SK-N-SH (cell line): Measurements from ENCODE around the gene CCDC40. TPM values are rescaled to one million over a fixed set of nuclear protein-coding genes. Genes with fewer than 3 reads are reported as not detected.

Experiments
- CTCF ChIA-PET: fragments of 300-600, 350-600 bp; formaldehyde crosslinking; extraction: SDS; loops from one replicate; lab custom pipeline; 2021; lab: Yijun Ruan, JAX
- POLR2A ChIA-PET: fragments of 350-600 bp; sonication (Branson Sonifier 250); formaldehyde crosslinking; extraction: SDS; loops from one replicate; lab custom pipeline; 2020; ENCODE audit warnings: antibody characterized with exemption, inconsistent platforms; lab: Yijun Ruan, JAX
- DNase-seq: peaks from one replicate; pipeline ENCODE4 v3.0.0; 2012
- H2AFZ ChIP-seq: fragments of 200-600 bp; sonication (generic); 2 replicates; pipeline ENCODE4 v1.8.1; 2016; ENCODE audit warnings: antibody characterized with exemption, mild to moderate bottlenecking, low read depth
- H3F3A ChIP-seq: fragments of 200-600 bp; sonication (generic); replicated peaks from 2 replicates; pipeline ENCODE3; 2016; ENCODE audit warnings: antibody characterized with exemption, mild to moderate bottlenecking; ENCODE audit not compliant: insufficient read depth
- H3K27ac ChIP-seq, 2 experiments: fragments of 200-500 bp in 1 of 2; fragments of 200-600 bp in 1 of 2; sonication (Bioruptor generic) in 1 of 2; sonication (generic), shearing (Covaris generic) in 1 of 2; 2 replicates each; pipeline versions ENCODE4 v1.5.1 to v1.6.1; 2014 to 2016; ENCODE audit warnings: low read depth in 2 of 2, inconsistent platforms in 1 of 2, low read length in 1 of 2, mild to moderate bottlenecking in 1 of 2, mixed read lengths in 1 of 2
- H3K27me3 ChIP-seq: fragments of 200-600 bp; sonication (generic), shearing (Covaris generic); 2 replicates; pipeline ENCODE4 v1.6.1; 2016; ENCODE audit warnings: mixed run types; ENCODE audit not compliant: insufficient read depth
- H3K36me3 ChIP-seq, 2 experiments: fragments of 200-500 bp in 1 of 2; fragments of 200-600 bp in 1 of 2; sonication (Bioruptor generic) in 1 of 2; sonication (generic) in 1 of 2; replicated peaks in 1 of 2; 2 replicates each; pipeline versions ENCODE3 to v1.5.1; 2014 to 2016; ENCODE audit warnings: low read length in 1 of 2, mild to moderate bottlenecking in 1 of 2; ENCODE audit not compliant: insufficient read depth in 2 of 2, control insufficient read depth in 1 of 2
- H3K4me1 ChIP-seq, 2 experiments: fragments of 200-500 bp in 1 of 2; fragments of 200-600 bp in 1 of 2; sonication (Bioruptor generic) in 1 of 2; sonication (generic), shearing (Covaris generic) in 1 of 2; 2 replicates each; pipeline versions ENCODE4 v1.5.1 to v1.6.1; 2014 to 2016; ENCODE audit warnings: low read depth in 1 of 2, low read length in 1 of 2, mixed run types in 1 of 2; ENCODE audit not compliant: insufficient read depth in 2 of 2, control insufficient read depth in 1 of 2
- H3K4me2 ChIP-seq: fragments of 200-600 bp; sonication (generic), shearing (Covaris generic); 2 replicates; pipeline ENCODE4 v1.6.1; 2017; ENCODE audit warnings: mixed run types
- H3K4me3 ChIP-seq, 2 experiments: fragments of 200-500 bp in 1 of 2; fragments of 200-600 bp in 1 of 2; sonication (Bioruptor generic) in 1 of 2; sonication (generic), shearing (Covaris generic) in 1 of 2; 2 replicates each; pipeline versions ENCODE4 v1.5.1 to v1.8.1; 2014 to 2016; ENCODE audit warnings: low read depth in 2 of 2, inconsistent platforms in 1 of 2, low read length in 1 of 2, mild to moderate bottlenecking in 1 of 2, mixed read lengths in 1 of 2, moderate library complexity in 1 of 2
- H3K79me2 ChIP-seq: fragments of 200-600 bp; sonication (generic); 2 replicates; pipeline ENCODE4 v1.8.1; 2017; ENCODE audit warnings: mild to moderate bottlenecking; ENCODE audit not compliant: insufficient read depth
- H3K9ac ChIP-seq: fragments of 200-600 bp; sonication (generic); 2 replicates; pipeline ENCODE4 v1.6.1; 2017; ENCODE audit warnings: mixed run types
- H3K9me2 ChIP-seq: fragments of 200-600 bp; sonication (generic); 2 replicates; pipeline ENCODE4 v1.6.1; 2017; ENCODE audit warnings: mixed run types
- H3K9me3 ChIP-seq: fragments of 200-600 bp; sonication (generic); 2 replicates; pipeline ENCODE4 v1.6.1; 2017; ENCODE audit warnings: mixed run types, mild to moderate bottlenecking, moderate library complexity
- H4K20me1 ChIP-seq: fragments of 200-600 bp; sonication (generic); 2 replicates; pipeline ENCODE4 v1.6.1; 2017; ENCODE audit warnings: mild to moderate bottlenecking, mixed run types; ENCODE audit not compliant: insufficient read depth
- CHD2 ChIP-seq: fragments of 150-350 bp; IDR thresholded peaks from 2 replicates; pipeline ENCODE4 v1.6.1; 2018; ENCODE audit warnings: low read length; ENCODE audit not compliant: partially characterized antibody
- EZH2phosphoT487 ChIP-seq: fragments of 200-600 bp; sonication (generic); IDR thresholded peaks from 2 replicates; pipeline ENCODE4 v1.6.1; 2017; ENCODE audit warnings: low read depth, mixed run types, mild to moderate bottlenecking, antibody characterized with exemption, moderate library complexity, borderline replicate concordance
- FOSL2 ChIP-seq: IDR thresholded peaks from 2 replicates; pipeline ENCODE4 v1.4.0; 2012; ENCODE audit warnings: low read depth, mild to moderate bottlenecking, moderate library complexity, borderline replicate concordance
- GABPA ChIP-seq: IDR thresholded peaks from 2 replicates; pipeline ENCODE4 v1.4.0; 2012; ENCODE audit warnings: low read depth, mild to moderate bottlenecking
- GATA2 ChIP-seq: sonication (generic); formaldehyde crosslinking; IDR thresholded peaks from 2 replicates; pipeline ENCODE4 v1.5.0; 2020; ENCODE audit warnings: mild to moderate bottlenecking, missing genetic modification reagents
- MAX ChIP-seq: IDR thresholded peaks from 2 replicates; pipeline ENCODE4 v1.4.0; 2012; ENCODE audit warnings: low read depth
- MXI1 ChIP-seq: IDR thresholded peaks from 2 replicates; pipeline ENCODE4 v1.6.1; 2012; ENCODE audit warnings: mild to moderate bottlenecking, low read depth, low read length, improper control_type of control experiment
- NFIC ChIP-seq: IDR thresholded peaks from 2 replicates; pipeline ENCODE4 v1.4.0; 2012; ENCODE audit warnings: borderline replicate concordance
- NRF1 ChIP-seq: IDR thresholded peaks from 2 replicates; pipeline ENCODE4 v1.6.1; 2012; ENCODE audit warnings: low read depth, mild to moderate bottlenecking, low read length
- PBX3 ChIP-seq: IDR thresholded peaks from 2 replicates; pipeline ENCODE4; 2012
- POLR2AphosphoS5 ChIP-seq: IDR thresholded peaks from 2 replicates; pipeline ENCODE4 v1.6.1; 2012; ENCODE audit warnings: low read depth, low read length
- RAD21 ChIP-seq: IDR thresholded peaks from 2 replicates; pipeline ENCODE4 v1.6.1; 2012; ENCODE audit warnings: mild to moderate bottlenecking, low read length
- RFX5 ChIP-seq: IDR thresholded peaks from 2 replicates; pipeline ENCODE4 v1.6.1; 2012; ENCODE audit warnings: mild to moderate bottlenecking, improper control_type of control experiment, low read length
- RXRA ChIP-seq: IDR thresholded peaks from 2 replicates; pipeline ENCODE4 v1.4.0; 2012; ENCODE audit warnings: low read depth, mild to moderate bottlenecking, borderline replicate concordance
- SIN3A ChIP-seq: IDR thresholded peaks from 2 replicates; pipeline ENCODE4 v1.6.1; 2012; ENCODE audit warnings: low read depth, mild to moderate bottlenecking, low read length, moderate library complexity, borderline replicate concordance
- TEAD4 ChIP-seq: IDR thresholded peaks from 2 replicates; pipeline ENCODE4 v1.4.0; 2012; ENCODE audit warnings: mild to moderate bottlenecking, borderline replicate concordance; ENCODE audit not compliant: insufficient read depth
- USF2 ChIP-seq: fragments of 150-350 bp; IDR thresholded peaks from 2 replicates; pipeline ENCODE4 v1.6.1; 2017; ENCODE audit warnings: antibody characterized with exemption, low read length, low read depth, borderline replicate concordance
- YY1 ChIP-seq: IDR thresholded peaks from 2 replicates; pipeline ENCODE4 v1.4.0; 2012; ENCODE audit warnings: low read depth, mild to moderate bottlenecking
- WGBS: methylation state at CpG from one replicate; pipeline ENCODE4 v1.1.6; 2017; ENCODE audit warnings: low lambda C conversion rate; 5-methylcytosine and 5-hydroxymethylcytosine counted together
- polyA plus RNA-seq, 3 experiments: library from polyadenylated mRNA; depleted of rRNA; stranded (reverse); fragments of >200 nt; gene quantifications; 2 replicates each; pipeline ENCODE4 v1.2.3, GENCODE V29; 2012
- TF ChIP-seq, protein P1 (sequence below): fragments of 150-350 bp; IDR thresholded peaks from 2 replicates; pipeline ENCODE4 v1.6.1; 2016; ENCODE audit warnings: mild to moderate bottlenecking, low read depth, low read length

CCDC40 gene
- polyA plus RNA-seq, 1 of the 3 experiments (the other 2 are of a cell fraction): 17.3 TPM

DNA sequence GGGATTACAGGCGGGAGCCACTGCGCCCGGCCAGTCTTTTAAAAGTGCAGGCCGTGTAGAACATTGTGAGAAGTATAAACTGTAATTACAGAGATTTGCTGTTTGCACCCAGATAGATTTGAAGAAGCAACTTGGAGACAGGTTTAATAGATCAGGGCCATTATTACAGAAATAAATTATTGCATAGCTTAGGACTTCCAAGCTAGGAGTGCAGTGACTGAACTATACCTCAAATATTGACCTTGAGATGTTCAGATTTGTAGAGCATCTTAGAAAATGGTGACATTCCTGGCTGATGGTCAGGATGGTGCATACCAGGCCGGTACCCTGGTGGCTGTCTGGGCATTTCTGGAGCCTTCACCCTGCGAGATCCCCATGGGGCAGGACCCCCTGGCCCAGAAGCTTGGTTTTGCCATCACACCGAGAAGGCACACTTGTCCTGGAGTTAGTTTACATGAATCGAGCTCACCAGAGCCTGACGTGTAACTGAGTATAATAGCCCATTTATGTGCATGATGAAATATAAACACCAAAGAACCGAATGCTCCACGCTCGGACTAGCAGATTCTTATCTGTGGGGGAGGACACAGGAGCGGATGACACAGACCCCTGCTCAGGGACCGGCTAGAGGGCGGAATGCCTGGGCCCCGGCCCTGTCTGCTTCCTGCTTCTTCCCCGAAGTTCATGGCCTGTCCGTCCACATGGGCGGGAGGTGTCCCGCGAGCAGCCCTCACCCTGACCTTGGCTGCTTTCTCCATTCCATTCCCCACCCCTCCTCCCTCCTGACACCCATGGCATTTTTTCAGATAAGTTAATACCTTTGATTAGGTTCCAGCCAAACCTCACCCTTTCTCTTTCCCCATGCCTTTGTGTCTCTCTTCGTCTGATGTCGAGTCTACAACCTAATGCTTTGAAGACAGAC, 32.1 kb downstream of the CCDC40 start:
- no peaks in the 10 kb centered on the region for H4K20me1 ChIP-seq
- 79% methylated on average over 23 of the region's 23 CpGs for WGBS
- H2AFZ ChIP-seq: no peak overlapping the region
- no peaks in the 10 kb centered on the region for H3K9me3 ChIP-seq
- H3K9ac ChIP-seq: no peak overlapping the region
- peaks cover 0 to 4% of the 10 kb centered on the region in 2 experiments for H3K36me3 ChIP-seq
- no peaks in the 10 kb centered on the region for H3K79me2 ChIP-seq
- peak; percentile 68 for DNase-seq
- TF ChIP-seq MXI1 (no peak), RAD21 (no peak), POLR2AphosphoS5 (no peak), FOSL2 (no peak), YY1 (no peak), CHD2 (no peak), PBX3 (no peak), RFX5 (no peak), EZH2phosphoT487 (no peak), GATA2 (CRISPR knock-in tag) (no peak), SIN3A (no peak), RXRA (no peak), MAX (no peak), NRF1 (no peak), NFIC (no peak), GABPA (no peak), TEAD4 (no peak), USF2 (no peak)
- TF ChIP-seq, protein P1, sequence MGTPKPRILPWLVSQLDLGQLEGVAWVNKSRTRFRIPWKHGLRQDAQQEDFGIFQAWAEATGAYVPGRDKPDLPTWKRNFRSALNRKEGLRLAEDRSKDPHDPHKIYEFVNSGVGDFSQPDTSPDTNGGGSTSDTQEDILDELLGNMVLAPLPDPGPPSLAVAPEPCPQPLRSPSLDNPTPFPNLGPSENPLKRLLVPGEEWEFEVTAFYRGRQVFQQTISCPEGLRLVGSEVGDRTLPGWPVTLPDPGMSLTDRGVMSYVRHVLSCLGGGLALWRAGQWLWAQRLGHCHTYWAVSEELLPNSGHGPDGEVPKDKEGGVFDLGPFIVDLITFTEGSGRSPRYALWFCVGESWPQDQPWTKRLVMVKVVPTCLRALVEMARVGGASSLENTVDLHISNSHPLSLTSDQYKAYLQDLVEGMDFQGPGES: no peak
- no peaks in the 10 kb centered on the region for H3F3A ChIP-seq
- H3K27ac ChIP-seq: no peak overlapping the region
- ChIA-PET CTCF (interaction anchor here (0.8 to 2.3 kb wide), 6 partner anchors 14 to 507 kb away, joined by 3 to 17 read pairs (median 4); partner anchors contain the start of gene GAA), POLR2A (no interaction called here)
- H3K4me3 ChIP-seq: no peak overlapping the region
- H3K4me1 ChIP-seq: peaks cover 0 to 3% of the 10 kb centered on the region in 2 experiments; a peak in 1 of 4 replicates
- no peaks in the 10 kb centered on the region for H3K27me3 ChIP-seq
- no peaks in the 10 kb centered on the region for H3K9me2 ChIP-seq
- no peak overlapping the region for H3K4me2 ChIP-seq
